H1 (cell line): Measurements from ENCODE around the gene TMEM151A. TPM values are rescaled to one million over a fixed set of nuclear protein-coding genes. Genes with fewer than 3 reads are reported as not detected.

Experiments
- BRCA1 ChIP-seq: IDR thresholded peaks from 2 replicates; pipeline ENCODE4 v1.6.1; 2012; ENCODE audit warnings: low read depth, low read length, improper control_type of control experiment
- CHD2 ChIP-seq: IDR thresholded peaks from 2 replicates; pipeline ENCODE4 v1.6.1; 2012; ENCODE audit warnings: low read length, improper control_type of control experiment
- CTBP2 ChIP-seq: IDR thresholded peaks from 2 replicates; pipeline ENCODE4 v1.7.0; 2011; ENCODE audit warnings: borderline replicate concordance, mild to moderate bottlenecking, moderate library complexity, mixed read lengths, low read length; ENCODE audit not compliant: insufficient read depth, insufficient read length
- RBBP5 ChIP-seq: IDR thresholded peaks from 2 replicates; pipeline ENCODE4 v1.7.1; 2012; ENCODE audit warnings: low read depth, mild to moderate bottlenecking, inconsistent platforms, low read length, moderate library complexity, borderline replicate concordance
- SUZ12 ChIP-seq: fragments of 200-600 bp; sonication (generic); IDR thresholded peaks from 2 replicates; pipeline ENCODE4 v1.6.1; 2012; ENCODE audit warnings: mild to moderate bottlenecking, inconsistent platforms, low read length, moderate library complexity, mixed read lengths
- polyA plus RNA-seq, 7 experiments: library from polyadenylated mRNA; depleted of rRNA in 3 of 7; stranded (reverse) in 5 of 7; unstranded in 2 of 7; fragments of >200 nt in 5 of 7; fragments of 200-250 nt in 2 of 7; gene quantifications; 1 replicate in 5 of 7; 2 replicates in 1 of 7; 4 replicates in 1 of 7; pipeline versions ENCODE4 v1.2.1 to v1.2.3, GENCODE V29; 2011 to 2013; ENCODE audit warnings: missing spikeins in 2 of 7, mixed read lengths in 2 of 7
- total RNA-seq: library from RNA; stranded (reverse); fragmentation: NEBNext Ultra II Directional; extraction: Animal tissue kit (Norgen Biotek cat#: 25700); gene quantifications from 2 replicates; pipeline ENCODE4 v1.2.1, GENCODE V29; 2021

Gene TMEM151A
- total and polyA plus RNA-seq, 2 of the 8 experiments (the other 6 are each of a cell fraction or from before 2014, with no cell fraction given), result 3.2 TPM

- TF ChIP-seq RBBP5 (no peak), BRCA1 (no peak), CHD2 (no peak), CTBP2 (no peak), SUZ12 (no peak)
Measured at GRCh38 chr11:66297610-66298009, 5.9 kb downstream of the TMEM151A start (continued).
